Stimulated activated CD4-positive, alpha-beta T cell treated with anti-CD3 and anti-CD28 coated beads, Interleukin-12 subunit alpha, Interleukin-12 subunit beta, amount 100 ng/mL, for 4 hours (primary cell): ENCODE data around the gene CRISPLD2.

Source experiments
- DNase-seq: peaks from one replicate; pipeline ENCODE4 v3.0.0-alpha.2; 2020

CRISPLD2 gene

GRCh38 chr16:84888450-84888849, 68.7 kb downstream of the CRISPLD2 start:
- no peak for DNase-seq

DNA sequence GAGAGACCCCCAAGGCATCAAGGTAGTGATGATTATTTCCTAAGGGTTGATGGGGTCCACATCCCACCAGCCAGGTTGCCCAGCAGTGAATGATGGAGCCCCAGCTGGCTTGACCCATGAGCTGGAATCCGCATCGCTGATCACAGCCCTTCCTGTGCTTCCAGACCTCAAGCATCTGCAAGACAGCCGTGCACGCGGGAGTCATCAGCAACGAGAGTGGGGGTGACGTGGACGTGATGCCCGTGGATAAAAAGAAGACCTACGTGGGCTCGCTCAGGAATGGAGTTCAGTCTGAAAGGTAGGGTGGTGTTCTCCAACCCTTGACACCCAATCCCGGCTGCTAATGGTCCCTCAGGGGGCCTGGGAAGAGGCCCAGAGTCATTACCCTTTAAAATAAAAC, 69.3 kb downstream of the CRISPLD2 start:
- no peak for DNase-seq

DNA sequence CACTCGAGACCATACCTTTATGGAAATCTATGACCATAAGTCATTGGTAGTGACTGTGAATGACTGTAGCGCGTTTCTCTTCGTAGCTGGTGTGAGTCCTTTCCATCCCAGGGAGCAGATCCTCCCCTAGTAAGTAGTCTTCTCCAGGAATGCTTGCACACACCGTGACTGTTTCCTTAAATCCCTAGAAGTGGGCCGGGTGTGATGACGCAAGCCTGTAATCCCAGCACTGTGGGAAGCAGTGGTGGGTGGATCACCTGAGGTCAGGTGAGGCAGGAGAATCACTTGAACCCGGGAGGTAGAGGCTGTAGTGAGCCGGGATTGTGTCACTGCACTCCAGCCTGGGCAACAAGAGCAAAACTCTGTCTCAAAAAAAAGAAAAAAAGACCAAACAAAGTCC, 70.6 kb downstream of the CRISPLD2 start:
- DNase-seq, result no peak

DNA sequence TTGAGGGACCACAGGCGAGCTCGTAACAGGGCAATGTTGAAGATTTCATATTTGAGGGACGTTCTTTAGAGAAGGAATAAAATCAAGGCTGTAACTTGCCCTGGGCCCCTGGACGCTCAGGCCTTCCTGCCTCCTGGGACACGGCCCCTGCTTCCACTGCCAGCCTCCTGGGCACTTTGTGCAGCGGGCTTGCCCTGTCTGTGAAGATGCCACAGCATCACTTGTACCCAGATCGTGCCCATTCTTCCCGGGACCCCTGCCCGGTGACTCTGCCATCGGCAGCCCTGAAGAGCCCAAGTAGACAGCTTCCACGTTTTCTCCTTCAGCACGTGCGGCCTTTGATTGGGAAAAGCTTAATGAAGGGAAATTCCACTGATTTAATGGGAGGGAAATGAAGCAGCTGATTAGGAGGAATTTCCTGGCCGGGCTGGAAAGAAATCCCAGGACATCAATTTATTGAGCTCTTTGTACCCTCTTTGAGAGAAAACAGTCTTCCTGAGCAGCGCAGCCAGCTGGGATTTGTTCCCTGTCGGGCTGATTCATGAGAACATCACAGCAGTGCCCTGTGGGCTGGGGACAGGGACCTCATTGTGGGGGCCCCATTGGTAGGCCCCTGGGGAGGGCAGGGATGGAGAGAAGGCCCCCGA, 71.5 kb downstream of the CRISPLD2 start:
- no peak for DNase-seq

- DNase-seq, result no peak
Observed at GRCh38 chr16:84892097-84892496, 72.3 kb downstream of the CRISPLD2 start.

- DNase-seq, result no peak
Observed at GRCh38 chr16:84893467-84893848, 73.7 kb downstream of the CRISPLD2 start.

DNA sequence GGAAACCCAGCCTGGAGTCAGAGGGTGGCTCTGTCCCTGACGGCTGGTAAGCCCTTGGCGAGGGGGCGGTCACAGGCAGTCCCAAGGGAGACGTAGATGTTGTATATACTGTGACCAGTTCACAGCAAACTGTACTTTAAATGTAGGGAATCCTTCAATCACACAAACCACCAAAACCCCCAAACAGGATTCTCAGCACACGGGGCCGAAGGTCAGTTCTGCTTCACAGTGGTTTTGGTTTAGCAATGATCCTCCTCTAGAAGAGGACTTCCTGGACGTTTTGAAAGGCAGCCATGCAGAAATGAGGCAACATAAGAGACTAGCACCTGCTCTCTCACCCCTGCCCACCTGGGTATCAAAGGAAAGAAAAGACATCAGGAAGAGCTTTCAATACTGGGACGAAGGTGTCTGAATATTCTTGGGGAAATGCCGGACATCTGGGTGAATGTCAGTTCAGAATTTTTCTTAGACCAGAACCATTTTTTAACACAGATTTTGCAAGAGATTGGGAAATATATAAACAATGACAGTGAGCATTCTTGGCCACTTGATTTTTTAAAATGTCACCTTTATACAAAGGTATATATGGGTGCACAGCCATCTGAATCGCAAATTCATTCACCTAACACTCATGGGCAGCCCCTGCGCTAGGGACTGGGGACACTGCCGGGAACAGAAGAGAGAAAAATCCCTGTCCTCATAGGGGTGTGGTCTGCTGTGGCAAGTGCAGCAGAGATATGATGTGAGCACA, 74.2 kb downstream of the CRISPLD2 start:
- DNase-seq, result no peak

GRCh38 chr16:84895016-84895415, 75.2 kb downstream of the CRISPLD2 start:
- DNase-seq, result no peak

GRCh38 chr16:84896847-84897246, 77.1 kb downstream of the CRISPLD2 start:
- DNase-seq, result no peak

- no peak for DNase-seq
Observed at GRCh38 chr16:84897911-84898377, 78.2 kb downstream of the CRISPLD2 start.

GRCh38 chr16:84898447-84898846, 78.7 kb downstream of the CRISPLD2 start:
- no peak for DNase-seq

DNA sequence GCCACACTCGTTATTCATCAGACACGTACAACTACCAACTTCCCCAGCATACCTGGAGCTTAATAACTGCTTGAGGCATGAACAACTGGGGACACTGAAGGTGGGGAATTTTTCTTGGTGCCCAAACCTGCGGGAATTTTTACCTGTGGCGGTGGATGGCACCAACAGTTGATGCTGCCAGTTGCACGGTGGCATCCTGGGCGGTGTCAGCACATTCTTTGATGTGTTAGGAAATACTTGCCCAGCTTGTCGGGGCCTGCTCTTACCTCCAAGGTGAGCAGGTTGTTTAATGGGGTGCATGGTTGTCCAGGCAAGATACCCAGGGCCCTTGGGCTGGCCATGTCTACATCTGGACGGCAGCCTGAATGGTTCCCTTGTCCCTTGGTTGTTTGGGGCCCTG, 79.6 kb downstream of the CRISPLD2 start:
- DNase-seq, result no peak

- DNase-seq, result no peak
Observed at GRCh38 chr16:84905965-84906460, 86.2 kb downstream of the CRISPLD2 start.

- no peak for DNase-seq
Observed at GRCh38 chr16:84907051-84907450, 87.3 kb downstream of the CRISPLD2 start.

DNA sequence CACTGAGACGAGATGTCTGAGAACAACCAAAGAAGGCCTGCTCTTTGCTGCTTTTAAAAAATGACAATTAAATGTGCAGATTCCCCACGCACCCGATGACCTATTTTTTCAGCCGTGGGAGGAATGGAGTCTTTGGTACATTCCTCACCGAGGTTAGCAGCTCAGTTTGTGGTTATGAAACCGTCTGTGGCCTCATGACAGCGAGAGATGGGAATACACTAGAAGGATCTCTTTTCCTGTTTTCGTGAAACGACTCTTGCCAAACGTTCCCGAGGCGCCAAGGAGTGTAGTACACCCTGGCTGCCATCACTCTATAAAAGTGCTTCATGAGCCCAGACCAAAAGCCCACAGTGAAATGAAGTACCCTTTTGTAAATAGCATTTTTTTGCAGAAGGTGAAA, 87.8 kb downstream of the CRISPLD2 start:
- no peak for DNase-seq

GRCh38 chr16:84909476-84910085, 89.8 kb downstream of the CRISPLD2 start:
- DNase-seq, result no peak

GRCh38 chr16:84911486-84912216, 91.9 kb downstream of the CRISPLD2 start:
- DNase-seq, result no peak

DNA sequence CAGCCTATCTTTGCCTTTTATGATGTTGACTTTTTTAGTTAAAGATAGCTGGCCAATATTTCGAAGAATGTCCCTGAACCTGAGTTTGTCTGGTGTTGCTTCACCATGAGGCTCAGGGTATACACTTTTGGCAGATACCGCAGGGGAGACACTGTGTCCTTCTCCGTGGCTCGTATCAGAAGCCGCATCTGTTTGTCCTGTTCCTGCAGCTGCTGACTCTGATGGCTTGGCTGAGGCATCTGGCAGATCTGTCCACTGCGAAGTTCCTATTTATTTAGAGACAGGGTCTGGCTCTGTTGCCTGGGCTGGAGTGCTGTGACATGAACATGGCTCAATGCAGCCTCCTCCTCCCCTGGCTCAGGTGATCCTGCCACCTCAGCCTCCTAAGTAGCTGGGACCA, 93.5 kb downstream of the CRISPLD2 start:
- no peak for DNase-seq

- no peak for DNase-seq
Observed at GRCh38 chr16:84914273-84914672, 94.5 kb downstream of the CRISPLD2 start.

DNA sequence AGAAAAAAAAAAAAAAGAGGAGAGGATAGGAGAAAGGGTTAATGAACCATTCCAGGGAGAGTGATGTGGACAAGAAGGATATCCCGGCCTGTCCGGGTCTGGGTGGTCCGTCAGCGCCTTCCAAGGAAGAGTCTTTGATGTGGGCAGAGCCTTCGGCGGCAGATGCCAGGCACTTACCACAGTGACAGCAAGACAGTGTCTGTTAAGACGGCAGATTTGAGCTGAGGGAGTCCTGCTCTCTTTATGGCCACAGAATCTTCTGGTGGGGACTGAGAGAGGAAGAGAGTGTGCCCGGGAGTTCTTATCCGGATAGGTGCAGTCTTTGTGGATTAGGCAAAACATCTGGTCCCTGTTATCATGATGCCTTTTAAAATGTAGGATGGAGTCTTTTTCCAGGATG, 96.4 kb downstream of the CRISPLD2 start:
- no peak for DNase-seq

DNA sequence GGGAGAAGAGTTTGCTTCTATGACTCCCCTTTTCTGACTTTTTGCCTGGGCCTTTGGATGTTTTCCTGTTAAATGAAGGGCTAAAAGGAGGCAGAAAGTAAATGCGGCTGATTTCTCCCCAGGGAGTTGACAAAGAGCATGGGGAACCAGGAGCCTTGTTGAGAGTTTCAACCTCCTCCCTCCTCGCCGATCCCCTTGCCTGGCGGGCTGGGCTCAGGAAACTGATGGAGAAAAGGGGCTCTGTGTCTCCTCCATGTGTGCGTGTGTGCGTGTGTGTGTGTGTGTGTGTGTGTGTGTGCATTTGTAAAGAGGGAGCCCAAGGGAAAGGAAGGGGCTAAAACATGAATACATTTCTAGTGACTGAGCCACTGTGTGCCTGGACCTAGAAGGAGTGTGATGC, 97.1 kb downstream of the CRISPLD2 start:
- DNase-seq, result no peak

DNA sequence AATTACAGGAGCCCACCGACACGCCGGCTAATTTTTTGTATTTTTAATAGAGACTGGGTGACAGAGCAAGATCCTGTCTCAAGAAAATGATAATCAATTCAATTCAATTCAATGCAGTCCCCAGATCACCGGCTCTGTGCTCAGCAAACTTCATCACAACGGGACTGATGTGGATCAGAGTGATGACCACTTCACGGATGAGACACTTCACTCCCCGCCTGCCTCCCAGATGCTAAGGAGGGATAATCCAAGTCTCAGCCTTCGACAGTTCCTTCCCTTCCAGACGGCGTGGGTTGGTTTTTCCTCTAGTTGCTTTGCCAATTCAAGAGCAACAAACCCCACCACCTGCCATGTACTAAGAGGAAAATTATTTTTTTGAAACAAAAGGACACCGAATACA, 97.7 kb downstream of the CRISPLD2 start:
- DNase-seq, result no peak
